Measurements from ENCODE around the gene RNF166. TPM values are rescaled to one million over a fixed set of nuclear protein-coding genes. Genes with fewer than 3 reads are reported as not detected.

RNF166 gene
- total RNA-seq, 1 experiment from 2014 or later: 17.5 TPM

- no peak overlapping the region for H3K4me3 Mint-ChIP-seq (ENCODE audit: unreplicated experiment)
- peaks cover 28% of the 10 kb centered on the region for H3K36me3 Mint-ChIP-seq (ENCODE audit: insufficient read depth, unreplicated experiment)
- no peak overlapping the region for H3K27ac Mint-ChIP-seq (ENCODE audit: low read depth, unreplicated experiment)
- H3K9me3 Mint-ChIP-seq (ENCODE audit: unreplicated experiment): no peaks in the 10 kb centered on the region
- BruUV-seq (replicated peaks): no TSS peak
- no peak for DNase-seq (ENCODE audit: unreplicated experiment)
- H3K27me3 Mint-ChIP-seq (ENCODE audit: insufficient read depth, unreplicated experiment): no peaks in the 10 kb centered on the region
- TF ChIP-seq CTCF (IDR thresholded peaks at IDR 0.05; ENCODE audit: unreplicated experiment): no peak
- no peaks in the 10 kb centered on the region for H3K4me1 Mint-ChIP-seq (ENCODE audit: insufficient read depth, unreplicated experiment)
- intact Hi-C loops (cut with micrococcal nuclease): no loop called here
- CTCF ChIA-PET: interaction anchor here (0.8 to 5.7 kb wide), 3 partner anchors 14 to 48 kb away, joined by 3 to 61 read pairs (median 4); no protein-coding TSS in a partner anchor
- POLR2A ChIA-PET: no interaction called here
Measured at GRCh38 chr16:88733630-88734360, 27.6 kb upstream of the RNF166 start.

GRCh38 chr16:88732961-88733294, 26.7 kb upstream of the RNF166 start:
- ChIA-PET CTCF (interaction anchor here (5.7 kb wide), 1 partner anchor 49 kb away, joined by 61 read pairs; no protein-coding TSS in a partner anchor), POLR2A (no interaction called here)
- no peak for TF ChIP-seq CTCF (IDR thresholded peaks at IDR 0.05; ENCODE audit: unreplicated experiment)
- DNase-seq (ENCODE audit: unreplicated experiment): no peak
- no peaks in the 10 kb centered on the region for H3K27me3 Mint-ChIP-seq (ENCODE audit: insufficient read depth, unreplicated experiment)
- H3K9me3 Mint-ChIP-seq (ENCODE audit: unreplicated experiment): no peaks in the 10 kb centered on the region
- peaks cover 25% of the 10 kb centered on the region for H3K36me3 Mint-ChIP-seq (ENCODE audit: insufficient read depth, unreplicated experiment)
- H3K4me3 Mint-ChIP-seq (ENCODE audit: unreplicated experiment): no peak overlapping the region
- H3K4me1 Mint-ChIP-seq (ENCODE audit: insufficient read depth, unreplicated experiment): no peaks in the 10 kb centered on the region
- intact Hi-C loops (cut with micrococcal nuclease): no loop called here
- no peak overlapping the region for H3K27ac Mint-ChIP-seq (ENCODE audit: low read depth, unreplicated experiment)
- BruUV-seq (replicated peaks): no TSS peak

- peaks cover 21% of the 10 kb centered on the region for H3K36me3 Mint-ChIP-seq (ENCODE audit: insufficient read depth, unreplicated experiment)
- no peaks in the 10 kb centered on the region for H3K4me1 Mint-ChIP-seq (ENCODE audit: insufficient read depth, unreplicated experiment)
- intact Hi-C loops (cut with micrococcal nuclease): no loop called here
- no peak overlapping the region for H3K27ac Mint-ChIP-seq (ENCODE audit: low read depth, unreplicated experiment)
- no peak overlapping the region for H3K4me3 Mint-ChIP-seq (ENCODE audit: unreplicated experiment)
- no TSS peak for BruUV-seq (replicated peaks)
- no peak for DNase-seq (ENCODE audit: unreplicated experiment)
- TF ChIP-seq CTCF (IDR thresholded peaks at IDR 0.05; ENCODE audit: unreplicated experiment): no peak
- no peaks in the 10 kb centered on the region for H3K9me3 Mint-ChIP-seq (ENCODE audit: unreplicated experiment)
- ChIA-PET CTCF (interaction anchor here (5.7 kb wide), 1 partner anchor 49 kb away, joined by 61 read pairs; no protein-coding TSS in a partner anchor), POLR2A (no interaction called here)
- H3K27me3 Mint-ChIP-seq (ENCODE audit: insufficient read depth, unreplicated experiment): no peaks in the 10 kb centered on the region
Measured at GRCh38 chr16:88732172-88732960, 26.2 kb upstream of the RNF166 start.

GRCh38 chr16:88731699-88732098, 25.5 kb upstream of the RNF166 start:
- H3K27me3 Mint-ChIP-seq (ENCODE audit: insufficient read depth, unreplicated experiment): no peaks in the 10 kb centered on the region
- no peak for TF ChIP-seq CTCF (IDR thresholded peaks at IDR 0.05; ENCODE audit: unreplicated experiment)
- CTCF ChIA-PET: no interaction called here
- H3K27ac Mint-ChIP-seq (ENCODE audit: low read depth, unreplicated experiment): no peak overlapping the region
- POLR2A ChIA-PET: no interaction called here
- no TSS peak for BruUV-seq (replicated peaks)
- H3K4me3 Mint-ChIP-seq (ENCODE audit: unreplicated experiment): no peak overlapping the region
- no peak for DNase-seq (ENCODE audit: unreplicated experiment)
- intact Hi-C loops (cut with micrococcal nuclease): no loop called here
- peaks cover 23% of the 10 kb centered on the region for H3K36me3 Mint-ChIP-seq (ENCODE audit: insufficient read depth, unreplicated experiment)
- H3K9me3 Mint-ChIP-seq (ENCODE audit: unreplicated experiment): no peaks in the 10 kb centered on the region
- no peaks in the 10 kb centered on the region for H3K4me1 Mint-ChIP-seq (ENCODE audit: insufficient read depth, unreplicated experiment)

Data from MCF 10A (cell line).